ENCODE measurements around the gene SLC6A3. TPM values are rescaled to one million over a fixed set of nuclear protein-coding genes. Genes with fewer than 3 reads are reported as not detected.

Gene SLC6A3
- total and polyA plus RNA-seq, 2 of the 13 experiments (the other 11 are each of a cell fraction or from before 2014, with no cell fraction given): 0.01 TPM; not detected in 1

- H3K9ac ChIP-seq (ENCODE audit: insufficient read depth, low read depth, low read length): no peak overlapping the region
- no peaks in the 10 kb centered on the region for H3K9me3 ChIP-seq (ENCODE audit: low read length)
- CTCF ChIA-PET (ENCODE audit: low intra/inter-chr PET ratio, low total read pairs): no interaction called here
- no peaks in the 10 kb centered on the region for H3K4me1 ChIP-seq (ENCODE audit: insufficient read depth, low read length)
- peaks cover 4% of the 10 kb centered on the region; the same call in 1 of the 2 replicates for H4K20me1 ChIP-seq (ENCODE audit: insufficient read depth, low read length)
- intact Hi-C loops (cut with micrococcal nuclease; ENCODE audit: unreplicated experiment) (no loop called here), in situ Hi-C loops (cut with HindIII; ENCODE audit: extremely low pct_ligation_motif_present, low pct_unique_long_range_greater_than_20kb) (no loop called here)
- no peak overlapping the region for H3K27ac ChIP-seq (ENCODE audit: extremely low read length, insufficient read depth, low read length)
- POLR2A ChIA-PET: no interaction called here
- BruUV-seq (replicated peaks): no TSS peak
- no peak overlapping the region for H3K4me2 ChIP-seq (ENCODE audit: low read depth, low read length)
- ATAC-seq (peak; percentile 26; the same call in 2 of the 3 replicates), FAIRE-seq (no peak), DNase-seq (ENCODE audit: low spot score) (no peak)
- no peak for TF ChIP-seq ZFP36 (IDR thresholded peaks at IDR 0.05; ENCODE audit: borderline replicate concordance, low read depth, low read length, partially characterized antibody)
- peak; percentile 60; the same call in 1 of the 2 replicates for TF ChIP-seq EHMT2 (IDR thresholded peaks at IDR 0.05; ENCODE audit: borderline replicate concordance, low read depth, low read length)
- TF ChIP-seq ZNF281 (CRISPR knock-in tag; IDR thresholded peaks at IDR 0.05; ENCODE audit: borderline replicate concordance): no peak
- 0 out of 2 replicates have a peak, but pooled peaks have one; percentile 38 for TF ChIP-seq ZSCAN9 (CRISPR knock-in tag; IDR thresholded peaks at IDR 0.05; ENCODE audit: borderline replicate concordance)
- TF ChIP-seq SALL1 (CRISPR knock-in tag; IDR thresholded peaks at IDR 0.05): 0 out of 2 replicates have a peak, but pooled peaks have one; percentile 19
- TF ChIP-seq PHF20 (CRISPR knock-in tag; IDR thresholded peaks at IDR 0.05): no peak
- TF ChIP-seq ARNT (IDR thresholded peaks at IDR 0.05): no peak
- no peak for TF ChIP-seq ZNF766 (CRISPR knock-in tag; IDR thresholded peaks at IDR 0.05; ENCODE audit: borderline replicate concordance)
- TF ChIP-seq REST (IDR thresholded peaks at IDR 0.05; ENCODE audit: borderline replicate concordance in 1 of 2, low read depth in 1 of 2, low read length in 2 of 2): peak; percentile 86 to 95
- peak; percentile 93 for TF ChIP-seq MIER2 (CRISPR knock-in tag; IDR thresholded peaks at IDR 0.05)
- no peak overlapping the region for H2AFZ ChIP-seq (ENCODE audit: low read length)
- 49% methylated on average over 22 of the region's 33 CpGs for WGBS (ENCODE audit: low lambda C conversion rate)
- no peak overlapping the region for H3K4me3 ChIP-seq (replicated peaks in 1 of 3; ENCODE audit: insufficient read depth in 1 of 3, low read depth in 2 of 3, low read length in 3 of 3)
- peaks cover 16 to 64% of the 10 kb centered on the region in 2 experiments for H3K27me3 ChIP-seq (ENCODE audit: control insufficient read depth in 1 of 2, insufficient read depth in 2 of 2, low read length in 2 of 2)
- H3K79me2 ChIP-seq (ENCODE audit: insufficient read depth, low read length): no peaks in the 10 kb centered on the region
- no peaks in the 10 kb centered on the region for H3K36me3 ChIP-seq (replicated peaks in 1 of 2; ENCODE audit: control insufficient read depth in 1 of 2, insufficient read depth in 2 of 2, low read length in 2 of 2)
These were observed 35.7 kb downstream of the SLC6A3 start for GRCh38 chr5:1409381-1410110.
